HepG2 (cell line): ENCODE measurements around the gene DDRGK1. TPM values are rescaled to one million over a fixed set of nuclear protein-coding genes. Genes with fewer than 3 reads are reported as not detected.
A peak's percentile ranks its signal among the peaks of the same experiment; 100 is the strongest.

ENCODE experiments used
- ATF7-NPFF ChIP-seq: sonication (generic); formaldehyde crosslinking; IDR thresholded peaks from 2 replicates; pipeline ENCODE4 v1.8.1; 2023; ENCODE audit warnings: mild to moderate bottlenecking, low read depth, missing genetic modification reagents, moderate library complexity
- GLI4 ChIP-seq: sonication (generic); formaldehyde crosslinking; IDR thresholded peaks from 2 replicates; pipeline ENCODE4 v1.5.1; 2020; ENCODE audit warnings: missing genetic modification reagents, mild to moderate bottlenecking, moderate library complexity, borderline replicate concordance
- HOXA3 ChIP-seq: sonication (generic); formaldehyde crosslinking; IDR thresholded peaks from 2 replicates; pipeline ENCODE4 v1.5.0; 2020; ENCODE audit warnings: missing genetic modification reagents
- IKZF5 ChIP-seq: IDR thresholded peaks from 2 replicates; pipeline ENCODE4 v1.6.1; 2018; ENCODE audit warnings: missing genetic modification reagents, mild to moderate bottlenecking, missing compliant biosample characterization
- KAT8 ChIP-seq: IDR thresholded peaks from 2 replicates; pipeline ENCODE4 v1.6.1; 2016; ENCODE audit warnings: missing genetic modification reagents, missing compliant biosample characterization
- KDM5B ChIP-seq: sonication (generic); formaldehyde crosslinking; IDR thresholded peaks from 2 replicates; pipeline ENCODE4 v1.4.0; 2020; ENCODE audit warnings: missing genetic modification reagents, mild to moderate bottlenecking, borderline replicate concordance
- KLF13 ChIP-seq: sonication (generic); formaldehyde crosslinking; IDR thresholded peaks from 2 replicates; pipeline ENCODE4 v1.4.0; 2020; ENCODE audit warnings: mild to moderate bottlenecking, missing genetic modification reagents
- LRRFIP1 ChIP-seq: sonication (generic); formaldehyde crosslinking; conservative IDR thresholded peaks from 2 replicates; pipeline ENCODE4 v1.4.0; 2020; ENCODE audit warnings: missing genetic modification reagents
- PAF1 ChIP-seq: IDR thresholded peaks from 2 replicates; pipeline ENCODE4 v1.6.1; 2016; ENCODE audit warnings: missing genetic modification reagents, missing compliant biosample characterization
- PHF21A ChIP-seq: sonication (generic); formaldehyde crosslinking; IDR thresholded peaks from 2 replicates; pipeline ENCODE4 v1.5.0; 2020; ENCODE audit warnings: mild to moderate bottlenecking, missing genetic modification reagents
- RBM39 ChIP-seq: fragments of 200-400 bp; formaldehyde crosslinking; IDR thresholded peaks from one replicate; pipeline ENCODE4 v1.6.1; 2018; ENCODE audit warnings: antibody characterized with exemption, mild to moderate bottlenecking, low read depth, low read length; ENCODE audit not compliant: poor library complexity, severe bottlenecking
- SMAD1 ChIP-seq: sonication (generic); formaldehyde crosslinking; IDR thresholded peaks from 2 replicates; pipeline ENCODE4 v1.4.0; 2020; ENCODE audit warnings: missing genetic modification reagents, low read depth, mild to moderate bottlenecking, borderline replicate concordance
- TARDBP ChIP-seq: sonication (generic); formaldehyde crosslinking; IDR thresholded peaks from 2 replicates; pipeline ENCODE4 v1.8.0; 2022; ENCODE audit warnings: mild to moderate bottlenecking, missing genetic modification reagents
- TEAD3 ChIP-seq: optimal IDR thresholded peaks from 2 replicates; pipeline ENCODE3; 2016; ENCODE audit warnings: borderline replicate concordance
- WIZ ChIP-seq: sonication (generic); formaldehyde crosslinking; IDR thresholded peaks from 2 replicates; pipeline ENCODE4 v1.5.1; 2020; ENCODE audit warnings: mild to moderate bottlenecking, missing genetic modification reagents
- ZNF260 ChIP-seq: sonication (generic); formaldehyde crosslinking; IDR thresholded peaks from 2 replicates; pipeline ENCODE4 v1.4.0; 2020; ENCODE audit warnings: missing genetic modification reagents, low read depth, mild to moderate bottlenecking, borderline replicate concordance
- ZNF460 ChIP-seq: sonication (generic); formaldehyde crosslinking; IDR thresholded peaks from 2 replicates; pipeline ENCODE4 v1.5.1; 2020; ENCODE audit warnings: missing genetic modification reagents, mild to moderate bottlenecking, borderline replicate concordance
- ZNF557 ChIP-seq: sonication (generic); formaldehyde crosslinking; IDR thresholded peaks from 2 replicates; pipeline ENCODE4 v1.4.0; 2020; ENCODE audit warnings: missing genetic modification reagents
- ZNF563 ChIP-seq: sonication (generic); formaldehyde crosslinking; IDR thresholded peaks from 2 replicates; pipeline ENCODE4 v1.8.0; 2022; ENCODE audit warnings: mild to moderate bottlenecking, moderate library complexity, missing genetic modification reagents
- ZNF75D ChIP-seq: sonication (generic); formaldehyde crosslinking; IDR thresholded peaks from 2 replicates; pipeline ENCODE4 v1.8.1; 2023; ENCODE audit warnings: missing genetic modification reagents, mild to moderate bottlenecking, borderline replicate concordance
- ZNF841 ChIP-seq: sonication (generic); formaldehyde crosslinking; IDR thresholded peaks from 2 replicates; pipeline ENCODE4 v1.8.1; 2023; ENCODE audit warnings: missing genetic modification reagents, borderline replicate concordance
- polyA plus RNA-seq, 8 experiments: library from polyadenylated mRNA; depleted of rRNA in 3 of 8; stranded (reverse) in 7 of 8; unstranded in 1 of 8; fragments of >200 nt; fragmentation: Illumina TruSeq in 4 of 8; extraction: Trizol in 4 of 8; gene quantifications; 2 replicates each; pipeline versions ENCODE4 v1.2.1 to v1.2.3, GENCODE V29; 2011 to 2016; ENCODE audit warnings: low read depth in 4 of 8, missing spikeins in 1 of 8, mixed read lengths in 1 of 8; ENCODE audit not compliant: insufficient read depth in 1 of 8
- total RNA-seq, 5 experiments: library from RNA; depleted of rRNA; stranded (reverse); fragments of >200 nt; fragmentation: Illumina TruSeq; extraction: Trizol; gene quantifications; 2 replicates each; pipeline ENCODE4 v1.2.3, GENCODE V29; 2016; ENCODE audit warnings: low read depth in 1 of 5
- TF ChIP-seq, protein P1 (sequence below): sonication (generic); formaldehyde crosslinking; IDR thresholded peaks from 2 replicates; pipeline ENCODE4 v1.4.0; 2020; ENCODE audit warnings: missing genetic modification reagents

DDRGK1 gene
- total and polyA plus RNA-seq, 2 of the 13 experiments (the other 11 are each of a cell fraction or from before 2014, with no cell fraction given) = 96.7 to 149 TPM

DNA sequence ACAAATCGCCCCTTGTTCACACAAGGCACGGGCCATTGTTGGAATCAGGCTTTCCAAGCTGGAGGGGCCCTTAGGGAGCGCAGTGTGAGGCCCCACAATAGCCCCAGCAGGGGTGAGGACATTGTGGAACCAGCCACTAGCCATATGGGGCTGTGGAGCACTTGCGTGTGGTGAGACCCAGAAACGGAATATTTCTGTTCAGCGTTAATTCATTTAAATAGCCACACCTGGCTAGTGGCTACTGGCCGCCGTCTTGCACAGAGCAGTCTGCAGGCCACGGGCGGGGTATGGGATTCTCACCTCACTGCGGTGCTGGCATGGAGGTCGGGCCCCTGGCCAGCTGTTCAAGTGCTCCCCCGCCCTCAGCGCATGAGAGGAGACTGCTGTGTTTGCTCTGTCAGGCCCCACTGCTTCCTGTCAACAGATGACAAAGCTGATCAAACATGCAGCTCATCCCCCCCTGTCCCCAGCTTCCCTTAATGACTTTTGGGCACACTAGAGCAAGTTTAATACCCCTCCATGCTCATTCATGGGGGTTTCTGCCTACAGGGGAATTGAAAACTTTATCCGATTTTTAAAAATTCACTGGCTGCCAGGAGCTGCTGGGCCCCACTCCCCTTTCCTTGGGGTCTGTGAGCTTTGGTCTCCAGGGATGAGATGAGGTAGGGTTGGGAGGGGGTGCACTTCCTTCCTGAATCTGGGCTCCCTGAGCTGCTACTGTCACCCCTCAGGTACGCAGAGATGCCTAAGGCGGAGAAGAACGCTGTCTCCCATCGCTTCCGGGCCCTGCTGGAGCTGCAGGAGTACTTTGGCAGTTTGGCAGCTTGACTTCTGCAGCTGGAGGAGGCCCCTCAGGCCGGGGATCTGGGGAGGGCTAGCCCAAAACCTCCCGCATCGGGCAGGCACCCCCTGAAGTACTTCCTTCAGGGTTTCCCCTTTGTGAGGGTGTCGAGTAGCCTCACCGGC, 18.4 kb upstream of the DDRGK1 start (continued):
- TF ChIP-seq GLI4 (CRISPR knock-in tag) (no peak; the same call in 1 of the 2 replicates), KDM5B (CRISPR knock-in tag) (peak; percentile 96; the same call in 1 of the 2 replicates), KLF13 (CRISPR knock-in tag) (no peak), IKZF5 (CRISPR knock-in tag) (peak; percentile 95), ZNF841 (CRISPR knock-in tag) (0 out of 2 replicates have a peak, but pooled peaks have one; percentile 17), ZNF557 (peak; percentile 98; the same call in 1 of the 2 replicates), TEAD3 (CRISPR knock-in tag) (peak; percentile 95), ZNF75D (no peak), PAF1 (CRISPR knock-in tag) (no peak), HOXA3 (CRISPR knock-in tag) (peak; percentile 98), RBM39 (peak; percentile 60), ZNF460 (CRISPR knock-in tag) (peak; percentile 20; the same call in 1 of the 2 replicates), KAT8 (CRISPR knock-in tag) (peak; percentile 93), ZNF260 (CRISPR knock-in tag) (no peak), ATF7-NPFF (CRISPR knock-in tag) (peak; percentile 89), TARDBP (CRISPR knock-in tag) (peak; percentile 98), ZNF563 (0 out of 2 replicates have a peak, but pooled peaks have one; percentile 29), PHF21A (CRISPR knock-in tag) (peak; percentile 98), LRRFIP1 (CRISPR knock-in tag) (no peak), WIZ (peak; percentile 60; the same call in 1 of the 2 replicates), SMAD1 (CRISPR knock-in tag) (peak; percentile 80; the same call in 1 of the 2 replicates)
- TF ChIP-seq, protein P1, sequence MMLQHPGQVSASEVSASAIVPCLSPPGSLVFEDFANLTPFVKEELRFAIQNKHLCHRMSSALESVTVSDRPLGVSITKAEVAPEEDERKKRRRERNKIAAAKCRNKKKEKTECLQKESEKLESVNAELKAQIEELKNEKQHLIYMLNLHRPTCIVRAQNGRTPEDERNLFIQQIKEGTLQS = peak; percentile 93
